K562 treated with DMSO at 1 percent for 4 hours (cell line): ENCODE data around the gene CST8. TPM values are rescaled to one million over a fixed set of nuclear protein-coding genes. Genes with fewer than 3 reads are reported as not detected.

Experiments used
- total RNA-seq: library from RNA; unstranded; fragments of 300-600 nt; gene quantifications from 2 replicates; pipeline ENCODE4 v1.2.3, GENCODE V29; 2022; ENCODE audit not compliant: insufficient read depth

Gene CST8
- total RNA-seq: not detected in 2 replicates

DNA sequence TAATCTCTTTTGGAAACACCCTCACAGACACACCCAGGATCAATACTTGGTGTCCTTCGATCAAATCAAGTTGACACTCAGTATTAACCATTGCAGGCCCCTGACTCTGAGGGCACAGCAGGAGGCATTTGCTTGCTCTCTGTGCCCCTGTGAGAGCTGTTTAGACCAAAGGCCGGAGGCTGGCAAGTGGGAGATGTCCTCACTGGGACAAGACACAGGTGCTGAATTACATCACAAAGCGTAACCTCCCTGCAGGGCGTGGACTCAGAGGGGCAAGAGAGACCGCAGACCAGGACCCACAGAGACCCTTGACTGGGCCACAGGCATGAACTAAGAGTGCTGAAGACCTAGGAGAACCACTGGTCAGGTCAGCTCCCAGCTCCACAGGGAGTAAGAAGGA is at the start of gene CST8:
TSS of gene CST8 (plus strand) at position 301 of the 400 bp plus-strand sequence. CDS start 551 bp downstream, outside the sequence.

DNA sequence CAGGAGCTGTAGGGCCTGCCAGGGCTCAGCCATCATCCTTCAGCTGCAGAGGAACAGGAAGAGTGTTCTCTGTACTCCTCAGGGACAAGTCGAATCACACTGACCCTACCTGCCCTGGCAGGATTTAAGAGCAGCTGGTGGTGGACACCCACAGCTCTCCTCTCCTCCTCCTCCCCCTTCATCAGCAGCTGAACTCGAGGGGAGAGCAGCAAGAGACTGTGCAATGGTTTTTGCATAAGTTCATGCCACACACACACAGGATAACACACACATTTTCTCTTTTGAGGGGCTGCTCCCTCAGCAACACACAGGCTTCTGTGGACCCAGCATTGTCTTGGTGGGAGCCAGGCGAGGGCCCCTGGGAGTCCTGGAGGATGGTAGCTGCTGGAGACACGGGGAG is 38.1 kb upstream of the CST8 start, which contains the start of gene CST11:
TSS of gene CST11 (minus strand) at position 101 of the 400 bp plus-strand sequence. CDS start at position 36, 65 bp downstream.

Other genes starting within 250 kb of the CST8 start
- 16.9 and 21.2 TPM in 2 replicates for gene NXT1, start 140.3 kb upstream of the CST8 start, total RNA-seq
- 5.8 and 9.7 TPM in 2 replicates for gene GZF1, start 128.9 kb upstream of the CST8 start, total RNA-seq
- 1.8 and 2.5 TPM in 2 replicates for gene NAPB, start 69.6 kb upstream of the CST8 start, total RNA-seq
- not detected in 2 replicates for gene CSTL1, start 51.4 kb upstream of the CST8 start, total RNA-seq
- not detected in 2 replicates for gene CST11, start 38.2 kb upstream of the CST8 start, total RNA-seq
- gene CST9L, start 77.4 kb downstream of the CST8 start, total RNA-seq: not detected in 2 replicates
- gene CST9, start 114.8 kb downstream of the CST8 start, total RNA-seq: not detected in 2 replicates
- gene CST3, start 146.8 kb downstream of the CST8 start, total RNA-seq: 296 and 302 TPM in 2 replicates
- not detected in 2 replicates for gene CST4, start 197.9 kb downstream of the CST8 start, total RNA-seq